DMS153 treated with DMSO at 0.1 percent for 48 hours (cell line): ENCODE measurements around the gene ZMYND10.
"Not testable (repeated sequence)": the region's sequence is repeated elsewhere in the genome, so short reads cannot be mapped to it uniquely, and the experiment has no call there.

ENCODE experiments used
- DNase-seq: peaks from one replicate; lab custom pipeline; 2025; ENCODE audit not compliant: unreplicated experiment; lab: John Stamatoyannopoulos, UW

Gene ZMYND10

GRCh38 chr3:50326182-50326541, 19.4 kb downstream of the ZMYND10 start:
- no peak for DNase-seq

GRCh38 chr3:50325497-50326181, 19.9 kb downstream of the ZMYND10 start:
- no peak for DNase-seq

GRCh38 chr3:50325113-50325480, 20.4 kb downstream of the ZMYND10 start:
- DNase-seq, result no peak

- no peak for DNase-seq
These were observed 21.0 kb downstream of the ZMYND10 start for GRCh38 chr3:50324351-50325112.

- no peak for DNase-seq
These were observed 21.8 kb downstream of the ZMYND10 start for GRCh38 chr3:50323614-50324199.

DNA sequence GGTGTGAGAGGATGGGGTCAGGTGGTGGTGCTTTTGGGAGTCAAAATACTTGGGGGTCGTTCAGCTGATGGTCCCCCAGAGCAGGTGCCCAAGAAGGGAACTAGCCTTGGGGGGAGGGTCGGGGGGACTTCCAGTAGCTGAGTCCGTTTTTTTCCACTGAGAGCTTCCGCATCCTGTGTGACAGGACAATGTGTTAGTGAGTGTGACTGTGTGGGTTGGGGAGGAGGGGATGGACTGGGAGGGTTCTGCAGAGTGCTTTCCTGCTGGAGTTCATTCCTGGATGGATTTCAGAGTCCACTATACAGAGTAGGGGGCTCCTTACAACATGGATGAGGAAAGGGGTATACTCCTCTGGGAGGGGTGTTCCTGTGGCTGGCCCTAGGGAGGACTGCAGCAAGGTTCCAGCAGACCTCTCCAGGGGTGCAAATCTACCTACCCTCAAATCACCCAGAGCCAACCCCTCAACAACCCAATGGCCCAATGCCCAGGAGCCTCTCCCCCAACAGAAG, 22.4 kb downstream of the ZMYND10 start:
- peak; percentile 14 for DNase-seq

DNA sequence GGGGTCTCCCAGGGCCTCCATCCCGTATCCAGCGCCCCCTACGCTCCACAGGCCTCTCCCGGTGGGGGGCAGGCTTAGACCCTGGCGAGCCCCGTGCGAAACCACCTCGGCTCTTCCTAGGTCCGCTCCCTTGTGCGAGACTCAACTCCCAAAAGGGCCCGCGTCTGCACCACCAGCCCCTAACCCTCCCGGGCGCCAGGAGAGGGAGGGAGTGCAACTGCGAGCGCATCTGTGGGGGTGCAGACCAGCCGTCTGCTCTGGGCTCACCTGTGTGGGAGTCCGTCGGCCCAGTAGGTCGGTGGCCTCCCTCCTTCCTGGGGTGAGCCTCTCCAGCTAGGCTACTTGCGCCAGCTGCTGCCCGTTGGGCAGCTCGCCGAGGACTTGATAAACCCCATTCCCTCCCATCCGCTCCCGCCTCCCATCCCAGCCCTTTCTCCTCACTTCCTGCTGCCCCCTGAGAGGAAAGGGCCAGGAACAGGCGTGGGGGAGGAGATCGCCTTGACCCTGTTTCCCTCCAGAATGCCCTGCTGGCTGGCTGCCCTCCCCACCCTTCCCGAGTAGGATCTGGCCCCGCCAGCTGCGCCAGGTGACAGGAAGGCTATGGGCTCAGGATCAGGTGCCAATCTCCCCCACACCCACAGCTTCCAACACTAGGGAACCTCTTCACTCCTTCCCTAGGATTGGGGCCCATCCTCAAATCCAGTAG, 23.0 kb downstream of the ZMYND10 start, which contains the start of gene HYAL2:
Gene HYAL2 (minus strand): TSS at position 360 of the 706 bp plus-strand sequence. CDS start 2,256 bp downstream, outside the sequence.
- peak; percentile 14 for DNase-seq

GRCh38 chr3:50322115-50322385, 23.5 kb downstream of the ZMYND10 start:
- DNase-seq, result no peak

DNA sequence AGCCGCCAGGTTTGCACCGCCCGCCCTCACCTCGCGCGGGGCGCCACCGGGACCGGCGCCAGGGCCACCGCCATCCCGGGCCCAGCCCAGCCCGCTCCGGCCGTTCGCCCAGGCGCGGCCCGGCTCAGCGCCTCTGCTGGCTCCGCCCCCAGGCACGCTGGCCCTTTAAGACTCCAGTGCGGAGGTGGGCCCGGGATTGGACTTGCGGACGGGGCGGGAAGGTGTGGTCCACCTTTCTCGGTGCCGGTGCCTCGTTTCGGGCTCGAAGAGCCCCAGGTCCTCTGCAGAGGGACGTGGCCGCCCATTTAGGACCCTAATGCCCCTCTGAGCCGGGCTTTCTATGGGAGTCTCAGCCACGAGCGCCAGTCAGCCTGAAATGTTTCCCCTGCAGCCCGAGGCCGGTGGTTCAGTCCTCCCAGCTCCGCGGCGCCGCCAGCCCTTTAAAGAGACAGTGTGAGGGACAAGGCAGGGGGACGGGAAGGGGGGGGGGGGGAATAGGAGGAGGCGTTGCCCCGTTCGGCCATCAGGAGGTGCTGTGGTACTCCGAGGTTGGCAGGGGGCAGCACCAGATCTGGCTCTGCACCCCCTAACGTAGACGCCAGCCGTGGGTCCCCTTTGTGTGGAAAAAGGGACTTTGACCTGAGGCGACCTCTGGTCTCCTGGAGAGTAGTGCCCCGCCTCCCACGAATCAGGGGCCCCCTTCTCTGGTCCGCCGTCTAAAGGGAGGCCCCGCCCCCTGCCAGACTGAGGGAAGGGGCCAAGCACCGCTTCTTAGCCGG, 24.0 kb downstream of the ZMYND10 start:
- DNase-seq, result peak; percentile 18

- DNase-seq, result no peak
These were observed 24.6 kb downstream of the ZMYND10 start for GRCh38 chr3:50320853-50321335.

DNA sequence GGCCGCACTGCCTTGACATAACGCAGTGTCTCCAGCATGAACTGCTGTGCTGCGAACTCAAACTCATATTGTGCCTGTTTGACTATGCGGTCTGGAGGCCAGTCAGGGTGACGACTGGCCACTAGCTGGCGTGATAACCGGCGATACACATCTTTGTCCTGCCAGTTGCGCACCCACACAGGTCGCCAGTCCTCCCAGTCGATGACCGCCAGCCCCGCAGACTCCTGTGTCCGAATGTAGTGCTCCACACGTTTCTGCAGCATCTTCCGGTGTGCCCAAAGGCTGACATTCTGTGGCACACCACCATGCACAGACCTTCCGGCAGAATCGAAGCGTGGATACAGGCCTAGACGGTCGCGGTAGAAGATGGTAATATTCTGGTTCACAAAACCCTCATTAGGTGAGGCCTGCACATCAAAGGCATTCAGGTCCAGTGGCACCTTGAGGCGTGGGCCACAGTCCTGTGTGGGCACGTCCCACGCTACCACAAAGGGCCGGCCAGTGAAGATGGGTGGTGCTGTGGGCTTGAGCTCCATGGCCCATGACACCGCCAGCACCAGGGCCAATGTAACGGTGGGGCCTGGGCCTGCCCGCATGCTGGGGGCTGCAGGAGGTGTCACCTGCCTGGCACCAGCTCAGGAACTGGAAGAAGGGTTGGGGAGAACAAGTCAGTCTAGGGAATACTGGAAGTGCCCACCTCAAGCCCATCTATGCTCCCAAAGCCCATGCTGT, 25.5 kb downstream of the ZMYND10 start:
- no peak for DNase-seq

DNA sequence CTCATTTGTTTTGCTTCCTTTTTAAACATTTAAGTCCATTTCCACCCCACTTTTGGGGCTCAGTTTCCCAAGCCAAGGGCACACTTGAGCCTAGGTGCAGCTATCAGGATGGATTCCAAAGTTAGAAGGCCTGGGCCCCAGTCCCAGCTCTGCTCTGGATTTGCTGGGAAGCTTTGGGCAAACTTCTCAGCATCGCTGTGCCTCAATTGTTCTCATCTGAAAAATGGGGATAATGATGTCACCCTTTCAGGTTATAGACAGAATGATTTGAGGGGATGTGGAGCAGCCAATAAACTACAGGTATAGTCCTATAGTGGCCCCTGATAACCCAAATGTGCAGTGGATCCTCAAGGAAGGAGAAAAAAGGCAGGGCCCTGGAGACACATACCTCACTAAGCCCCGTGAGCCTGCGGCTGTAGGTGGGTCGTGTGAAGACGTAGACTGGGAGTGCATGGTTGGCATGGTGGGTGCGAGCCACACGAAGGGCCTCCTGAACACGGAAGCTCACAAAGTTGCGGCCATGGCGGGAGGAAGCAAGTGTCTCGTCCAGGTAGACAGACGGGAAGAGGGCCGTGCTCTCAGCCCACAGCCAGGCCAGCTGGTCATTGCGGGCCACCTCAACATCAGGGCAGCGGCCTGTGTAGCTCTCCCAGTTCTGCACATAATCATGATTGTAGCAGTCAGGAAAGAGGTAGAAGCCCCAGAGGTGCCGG, 26.2 kb downstream of the ZMYND10 start:
- DNase-seq, result no peak

DNA sequence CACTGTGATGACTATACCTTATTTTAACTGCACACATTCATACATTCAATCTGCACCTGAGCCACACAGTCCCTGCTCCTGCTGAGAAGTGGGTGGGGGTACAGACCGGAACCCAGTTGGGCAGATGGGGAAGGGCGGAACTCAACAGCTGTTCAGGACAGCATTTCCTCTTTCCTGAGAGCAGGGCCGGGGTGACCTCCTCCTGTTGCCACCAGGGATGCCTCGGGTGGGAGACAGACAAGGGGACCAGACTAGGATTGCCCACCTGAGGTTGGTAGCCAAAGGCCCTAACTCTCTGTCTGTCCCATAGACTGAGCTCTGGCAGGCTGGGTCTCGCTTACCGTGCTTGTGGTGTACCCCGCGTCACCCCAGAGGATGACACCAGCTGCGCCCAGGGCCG, 26.9 kb downstream of the ZMYND10 start:
- DNase-seq, result no peak

GRCh38 chr3:50318163-50318562, 27.4 kb downstream of the ZMYND10 start:
- no peak for DNase-seq

DNA sequence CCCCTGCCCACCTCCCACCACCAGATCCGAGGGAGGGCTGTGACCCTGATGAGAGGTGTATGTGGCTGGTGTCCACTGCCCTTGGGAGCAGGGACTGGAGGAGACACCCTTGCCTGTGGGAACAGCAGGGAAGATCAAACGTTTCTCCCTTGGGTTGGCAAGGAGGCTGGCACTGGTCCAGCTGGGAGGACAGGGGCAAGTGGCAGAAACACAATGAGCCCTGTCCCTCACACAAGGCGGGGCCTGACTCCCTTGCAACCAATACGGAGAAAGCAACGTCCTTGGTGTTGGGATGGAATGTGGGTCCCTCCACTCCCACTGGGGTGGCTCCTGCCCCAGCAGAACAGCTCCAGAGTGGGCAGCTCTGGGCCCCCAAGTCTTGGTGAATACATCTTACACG, 28.2 kb downstream of the ZMYND10 start:
- DNase-seq, result no peak

- DNase-seq, result no peak
These were observed 28.8 kb downstream of the ZMYND10 start for GRCh38 chr3:50316657-50317242.

GRCh38 chr3:50314816-50315215, 30.7 kb downstream of the ZMYND10 start:
- no peak for DNase-seq

DNA sequence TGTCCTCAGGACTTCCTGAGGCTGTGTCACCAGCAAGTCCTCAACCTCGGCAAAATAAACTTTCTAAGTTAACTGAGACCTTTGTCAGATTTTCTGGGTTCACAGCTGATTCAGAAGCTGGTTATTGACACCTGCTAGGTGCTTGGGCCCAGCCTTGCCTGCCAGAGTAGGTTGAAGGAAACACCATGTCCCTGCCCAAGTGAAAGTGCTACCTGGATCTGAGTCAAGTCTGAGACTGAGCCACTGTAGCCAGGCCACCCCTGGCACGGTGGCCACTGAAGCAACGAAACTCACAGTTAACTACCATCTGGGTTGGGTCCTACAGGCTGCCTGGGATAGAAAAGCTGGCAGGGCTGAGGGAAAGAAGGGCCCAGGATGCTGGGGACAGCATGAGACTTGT, 31.2 kb downstream of the ZMYND10 start:
- no peak for DNase-seq

GRCh38 chr3:50312041-50312440, 33.5 kb downstream of the ZMYND10 start:
- DNase-seq, result not testable (repeated sequence)
